ENCODE data around the gene DNAI7.

GRCh38 chr12:25102402-25102801, 92.6 kb downstream of the DNAI7 start:
- TF ChIP-seq POLR2A (IDR thresholded peaks at IDR 0.05; ENCODE audit: low read depth, low read length) (no peak), TAF1 (IDR thresholded peaks at IDR 0.05; ENCODE audit: borderline replicate concordance, low read depth, low read length) (no peak), POLR2AphosphoS5 (IDR thresholded peaks at IDR 0.05; ENCODE audit: low read depth, low read length) (no peak)

Measured in GM12892 (cell line).